ENCODE data around the gene ITGB6. TPM values are rescaled to one million over a fixed set of nuclear protein-coding genes. Genes with fewer than 3 reads are reported as not detected.

ITGB6 gene
- total RNA-seq, 1 donor from 2014 or later, result 17.2 TPM

- H3K27ac ChIP-seq, result no peak overlapping the region
- no peak overlapping the region for H3K4me3 ChIP-seq
- DNase-seq (ENCODE audit: extremely low spot score in 2 of 2), result no peak
- H3K9me3 ChIP-seq, result no peaks in the 10 kb centered on the region
- no peaks in the 10 kb centered on the region for H3K27me3 ChIP-seq
- intact Hi-C loops (cut with DNase I), result no loop called here
- TF ChIP-seq CTCF (IDR thresholded peaks at IDR 0.05) (no peak), POLR2AphosphoS5 (IDR thresholded peaks at IDR 0.05; ENCODE audit: insufficient read depth in 1 of 2, low read depth in 1 of 2) (no peak), POLR2A (IDR thresholded peaks at IDR 0.05) (no peak)
- no peaks in the 10 kb centered on the region for H3K36me3 ChIP-seq
- H3K4me1 ChIP-seq, result peaks cover 25% of the 10 kb centered on the region
Measured at GRCh38 chr2:160213511-160213910, 13.4 kb upstream of the ITGB6 start.

- no peak for DNase-seq (ENCODE audit: extremely low spot score in 2 of 2)
- H3K36me3 ChIP-seq, result no peaks in the 10 kb centered on the region
- H3K9me3 ChIP-seq, result no peaks in the 10 kb centered on the region
- H3K4me1 ChIP-seq, result peaks cover 39% of the 10 kb centered on the region
- no peaks in the 10 kb centered on the region for H3K27me3 ChIP-seq
- H3K27ac ChIP-seq, result no peak overlapping the region
- H3K4me3 ChIP-seq, result no peak overlapping the region
- TF ChIP-seq POLR2AphosphoS5 (IDR thresholded peaks at IDR 0.05; ENCODE audit: insufficient read depth in 1 of 2, low read depth in 1 of 2) (peak in 1 of 2 donors; percentile 62), CTCF (IDR thresholded peaks at IDR 0.05) (peak in 2 of 3 experiments; percentile 42 to 45), POLR2A (IDR thresholded peaks at IDR 0.05) (no peak)
- intact Hi-C loops (cut with DNase I), result no loop called here
Measured at GRCh38 chr2:160210599-160211138, 10.6 kb upstream of the ITGB6 start.

GRCh38 chr2:160209516-160209856 is 9.4 kb upstream of the ITGB6 start:
- intact Hi-C loops (cut with DNase I), result no loop called here
- no peak for DNase-seq (ENCODE audit: extremely low spot score in 2 of 2)
- Histone ChIP-seq H3K4me3 (no peak overlapping the region), H3K27me3 (no peaks in the 10 kb centered on the region), H3K9me3 (no peaks in the 10 kb centered on the region), H3K27ac (no peak overlapping the region), H3K36me3 (no peaks in the 10 kb centered on the region), H3K4me1 (peaks cover 34% of the 10 kb centered on the region)
- no peak for TF ChIP-seq CTCF (IDR thresholded peaks at IDR 0.05)
- no peak for TF ChIP-seq POLR2AphosphoS5 (IDR thresholded peaks at IDR 0.05; ENCODE audit: insufficient read depth in 1 of 2, low read depth in 1 of 2)
- no peak for TF ChIP-seq POLR2A (IDR thresholded peaks at IDR 0.05)

- intact Hi-C loops (cut with DNase I), result no loop called here
- H3K4me1 ChIP-seq, result peaks cover 31% of the 10 kb centered on the region
- DNase-seq (ENCODE audit: extremely low spot score in 2 of 2), result no peak
- no peaks in the 10 kb centered on the region for H3K9me3 ChIP-seq
- H3K27ac ChIP-seq, result peak overlapping the region; percentile 68
- H3K27me3 ChIP-seq, result no peaks in the 10 kb centered on the region
- H3K36me3 ChIP-seq, result no peaks in the 10 kb centered on the region
- TF ChIP-seq POLR2A (IDR thresholded peaks at IDR 0.05), result no peak
- no peak for TF ChIP-seq CTCF (IDR thresholded peaks at IDR 0.05)
- no peak overlapping the region for H3K4me3 ChIP-seq
Measured at GRCh38 chr2:160208655-160209515, 8.8 kb upstream of the ITGB6 start.

All from vagina (tissue), 2 donors.